ENCODE measurements around the gene CDC42.

GRCh38 chr1:22114083-22115012 lies 61.8 kb downstream of the CDC42 start:
- no peak for TF ChIP-seq POLR2A (IDR thresholded peaks at IDR 0.05)
- no peak for TF ChIP-seq CTCF (IDR thresholded peaks at IDR 0.05)
